K562 (cell line): Measurements from ENCODE around the gene SYNM. TPM values are rescaled to one million over a fixed set of nuclear protein-coding genes. Genes with fewer than 3 reads are reported as not detected.

Source experiments
- ATAC-seq: fragments of 200-7000 bp; cut with Tn5 transposase; 3 replicates; pipeline ENCODE4 v1.9.1; 2020; ENCODE audit warnings: moderate library complexity
- BruUV-seq: library from RNA; stranded (reverse); fragments of 400-500 nt; replicated peaks from 2 replicates; lab custom pipeline; 2021; lab: Mats Ljungman, UMichigan
- CTCF ChIA-PET: fragments of 300-600 bp; formaldehyde crosslinking; extraction: SDS; loops from one replicate; lab custom pipeline; 2021; ENCODE audit warnings: low intra/inter-chr PET ratio; lab: Yijun Ruan, JAX
- POLR2A ChIA-PET: fragments of 300-600, 350-650 bp; sonication (Branson Sonifier 250); formaldehyde crosslinking; extraction: SDS; loops from one replicate; lab custom pipeline; 2021; ENCODE audit warnings: antibody characterized with exemption, inconsistent platforms; lab: Yijun Ruan, JAX
- DNase-seq, 4 experiments: peaks; one replicate each; pipeline versions ENCODE4 v3.0.0 to v3.0.0-alpha.2; 2011 to 2018; ENCODE audit warnings: low spot score in 3 of 4, mixed read lengths in 3 of 4; ENCODE audit errors: extremely low read depth in 1 of 4
- FAIRE-seq: peaks from 2 replicates; lab custom pipeline; 2011; peaks lifted over from hg19 to GRCh38; lab: Jason Lieb, UNC
- H2AFZ ChIP-seq: 2 replicates; pipeline ENCODE4 v1.6.0; 2011; ENCODE audit warnings: low read depth, low read length, control low read depth, inconsistent platforms
- H3K27ac ChIP-seq: fragments of 200-600 bp; 3 replicates; pipeline ENCODE4 v1.8.0; 2011; ENCODE audit warnings: low read depth, mild to moderate bottlenecking, control low read depth, inconsistent platforms, low read length, moderate library complexity, mixed read lengths; ENCODE audit errors: extremely low read depth
- H3K27me3 ChIP-seq, 2 experiments: fragments of 300-600 bp in 1 of 2; 2 replicates in 1 of 2; 3 replicates in 1 of 2; pipeline versions ENCODE4 v1.6.0 to v1.8.0; 2011; ENCODE audit warnings: inconsistent platforms in 2 of 2, low read length in 2 of 2, mild to moderate bottlenecking in 1 of 2, mixed read lengths in 1 of 2, moderate library complexity in 1 of 2; ENCODE audit not compliant: control insufficient read depth in 2 of 2, insufficient read depth in 2 of 2
- H3K36me3 ChIP-seq: fragments of 300-600 bp; 3 replicates; pipeline ENCODE4 v1.8.0; 2011; ENCODE audit warnings: mild to moderate bottlenecking, low read length, inconsistent platforms; ENCODE audit not compliant: control insufficient read depth, insufficient read depth
- H3K4me1 ChIP-seq, 2 experiments: fragments of 200-600 bp in 1 of 2; replicated peaks in 1 of 2; 2 replicates in 1 of 2; 3 replicates in 1 of 2; pipeline versions ENCODE4 v1.5.1 to v1.8.0; 2011; ENCODE audit warnings: inconsistent platforms in 2 of 2, low read length in 2 of 2, mild to moderate bottlenecking in 1 of 2, mixed read lengths in 1 of 2, moderate library complexity in 1 of 2; ENCODE audit not compliant: control insufficient read depth in 2 of 2, insufficient read depth in 2 of 2
- H3K4me2 ChIP-seq: 2 replicates; pipeline ENCODE4 v1.6.1; 2011; ENCODE audit warnings: low read length, control low read depth, inconsistent platforms, mixed read lengths; ENCODE audit not compliant: insufficient read depth
- H3K4me3 ChIP-seq: fragments of 200-600 bp; sonication (generic), shearing (Covaris generic); 2 replicates; pipeline ENCODE4 v1.5.1; 2016; ENCODE audit warnings: control low read depth, inconsistent platforms
- H3K79me2 ChIP-seq: fragments of 200-600 bp; 3 replicates; pipeline ENCODE4 v1.8.0; 2011; ENCODE audit warnings: low read length, inconsistent platforms; ENCODE audit not compliant: control insufficient read depth, insufficient read depth
- H3K9ac ChIP-seq, 2 experiments: 2 replicates each; pipeline versions ENCODE4 v1.6.0 to v1.6.1; 2011; ENCODE audit warnings: low read depth in 2 of 2, low read length in 2 of 2, control low read depth in 1 of 2, inconsistent platforms in 1 of 2, mild to moderate bottlenecking in 1 of 2, mixed read lengths in 1 of 2; ENCODE audit not compliant: insufficient read depth in 1 of 2
- H3K9me1 ChIP-seq: one replicate; pipeline ENCODE4 v1.6.0; 2011; ENCODE audit warnings: inconsistent platforms, mild to moderate bottlenecking, low read length, moderate library complexity; ENCODE audit not compliant: control insufficient read depth, insufficient read depth
- H3K9me3 ChIP-seq: replicated peaks from 2 replicates; pipeline ENCODE4 v1.5.1; 2011; ENCODE audit warnings: low read depth, low read length, inconsistent platforms; ENCODE audit not compliant: control insufficient read depth, insufficient read depth
- H4K20me1 ChIP-seq: replicated peaks from 2 replicates; pipeline ENCODE4 v1.6.1; 2011; ENCODE audit warnings: low read length, inconsistent platforms, mixed read lengths; ENCODE audit not compliant: control insufficient read depth, insufficient read depth
- BRF2 ChIP-seq: IDR thresholded peaks from 3 replicates; pipeline ENCODE4 v1.6.1; 2011; ENCODE audit warnings: borderline replicate concordance, mild to moderate bottlenecking; ENCODE audit not compliant: insufficient read length, insufficient read depth
- C11orf30 ChIP-seq: fragments of 450-650 bp; IDR thresholded peaks from 2 replicates; pipeline ENCODE4 v1.6.1; 2016; ENCODE audit warnings: low read depth, mild to moderate bottlenecking
- CHD1 ChIP-seq: fragments of 200-600 bp; sonication (generic); IDR thresholded peaks from one replicate; pipeline ENCODE4 v1.6.1; 2012; ENCODE audit warnings: mild to moderate bottlenecking, moderate library complexity, low read length, inconsistent platforms
- MXD1 ChIP-seq: fragments of 250-450 bp; sonication (Bioruptor Pico); IDR thresholded peaks from 2 replicates; pipeline ENCODE4 v1.8.0; 2021; ENCODE audit warnings: borderline replicate concordance, mild to moderate bottlenecking, moderate library complexity; ENCODE audit not compliant: poor library complexity, severe bottlenecking
- NKRF ChIP-seq: fragments of 450-650 bp; IDR thresholded peaks from 2 replicates; pipeline ENCODE4 v1.6.1; 2016; ENCODE audit warnings: borderline replicate concordance
- RREB1 ChIP-seq: fragments of 250-450 bp; sonication (Bioruptor Pico); IDR thresholded peaks from 2 replicates; pipeline ENCODE4 v1.4.0; 2020
- SREBF2 ChIP-seq: sonication (generic); formaldehyde crosslinking; IDR thresholded peaks from 2 replicates; pipeline ENCODE4 v1.4.0; 2020; ENCODE audit warnings: mild to moderate bottlenecking, missing genetic modification reagents
- SUPT5H ChIP-seq: fragments of 450-650 bp; IDR thresholded peaks from 2 replicates; pipeline ENCODE4 v1.6.1; 2016
- ZNF146 ChIP-seq: IDR thresholded peaks from one replicate; pipeline ENCODE4 v1.6.1; 2018; ENCODE audit warnings: missing compliant biosample characterization; ENCODE audit not compliant: unreplicated experiment
- WGBS: fragments of 100-300 bp; shearing (Covaris generic); methylation state at CpG from one replicate; pipeline ENCODE4 v1.1.6; 2016; ENCODE audit warnings: low coverage, mixed read lengths; ENCODE audit not compliant: insufficient coverage; ENCODE audit errors: missing lambda C conversion rate; 5-methylcytosine and 5-hydroxymethylcytosine counted together
- in situ Hi-C: fragments of 300-500 bp; cut with MboI; formaldehyde crosslinking; loops from 4 replicates; pipeline ENCODE4 v1.15.0; 2018; ENCODE audit warnings: inconsistent platforms, mixed read lengths
- intact Hi-C: fragments of 100-400 bp; cut with micrococcal nuclease; formaldehyde crosslinking; loops from 2 replicates; pipeline ENCODE4 v1.14.2; 2022
- polyA plus RNA-seq, 8 experiments: library from polyadenylated mRNA; depleted of rRNA in 4 of 8; stranded (reverse) in 5 of 8; unstranded in 3 of 8; fragments of >200 nt; fragmentation: Nextera tagmentation in 2 of 8; fragmentation: Illumina TruSeq in 1 of 8; extraction: Ambion mirVana in 2 of 8; extraction: Trizol in 1 of 8; gene quantifications; 2 replicates each; pipeline versions ENCODE4 v1.2.1 to v1.2.3, GENCODE V29; 2011 to 2014; ENCODE audit warnings: inconsistent platforms in 1 of 8, missing spikeins in 1 of 8
- total RNA-seq, 7 experiments: library from RNA; depleted of rRNA in 6 of 7; stranded (reverse); fragments of >200 nt in 6 of 7; fragmentation: Illumina TruSeq in 2 of 7; extraction: Trizol in 2 of 7; gene quantifications; 2 replicates each; pipeline versions ENCODE4 v1.2.1 to v1.2.3, GENCODE V29; 2011 to 2021; ENCODE audit warnings: low replicate concordance in 1 of 7

SYNM gene
- total and polyA plus RNA-seq, 9 of the 15 experiments (the other 6 are each of a cell fraction or from before 2014, with no cell fraction given), result 0.01 to 0.42 (median 0.13) TPM

GRCh38 chr15:99101501-99101900 is 3.4 kb upstream of the SYNM start:
- no peak for ATAC-seq
- Histone ChIP-seq H3K4me1 (peaks cover 0 to 17% of the 10 kb centered on the region in 2 experiments; a peak in 2 of 5 replicates), H2AFZ (no peak overlapping the region), H3K9me3 (no peaks in the 10 kb centered on the region), H3K9me1 (no peaks in the 10 kb centered on the region), H3K4me2 (no peak overlapping the region), H3K4me3 (no peak overlapping the region), H3K27ac (no peak overlapping the region)
- POLR2A ChIA-PET, result no interaction called here
- BruUV-seq, result no TSS peak
- TF ChIP-seq MXD1 (CRISPR knock-in tag), result no peak
- no peak for TF ChIP-seq BRF2
- no peak for TF ChIP-seq C11orf30
- TF ChIP-seq CHD1, result no peak
- no peak for TF ChIP-seq RREB1 (CRISPR knock-in tag)
- no peak for TF ChIP-seq NKRF
- no peak for TF ChIP-seq SREBF2 (CRISPR knock-in tag)
- TF ChIP-seq ZNF146 (CRISPR knock-in tag), result no peak
- no peak for TF ChIP-seq SUPT5H
- TF ChIP-seq, all 486 proteins: peak for 0
- H3K9ac ChIP-seq, result no peak overlapping the region
- FAIRE-seq, result no peak
- CTCF ChIA-PET, result interaction anchor here (3.5 kb wide), 1 partner anchor 111 kb away, joined by 19 read pairs; no protein-coding TSS in a partner anchor
- no peaks in the 10 kb centered on the region for H3K79me2 ChIP-seq
- 0% methylated on average over 7 of the region's 7 CpGs for WGBS
- no peaks in the 10 kb centered on the region for H3K36me3 ChIP-seq
- H3K27me3 ChIP-seq, result peaks cover 13 to 54% of the 10 kb centered on the region in 2 experiments; a peak in 4 of 5 replicates
- intact Hi-C loops, result loop anchor here (5.0 kb wide), 1 partner anchor 56 kb away; no protein-coding TSS in a partner anchor
- no peaks in the 10 kb centered on the region for H4K20me1 ChIP-seq
- in situ Hi-C loops, result loop anchor here (5.0 kb wide), 1 partner anchor 111 kb away; no protein-coding TSS in a partner anchor
- no peak for DNase-seq
